Tibial nerve (tissue), 4 donors: ENCODE data around the gene FBLN1. TPM values are rescaled to one million over a fixed set of nuclear protein-coding genes. Genes with fewer than 3 reads are reported as not detected.
"Not testable (repeated sequence)": the region's sequence is repeated elsewhere in the genome, so short reads cannot be mapped to it uniquely, and the experiment has no call there.

ENCODE experiments used
- DNase-seq, 2 donors: peaks; one replicate each; pipeline ENCODE4 v3.0.0-alpha.2; 2019; ENCODE audit warnings: low spot score in 2 of 2
- H3K27ac ChIP-seq, 4 donors: fragments of 200-600 bp; sonication (generic) in 3 of 4; one replicate each; pipeline ENCODE4 v1.5.1; 2017 to 2019; ENCODE audit warnings: mild to moderate bottlenecking in 1 of 4
- H3K27me3 ChIP-seq, 2 donors: fragments of 200-600 bp; sonication (generic) in 1 of 2; one replicate each; pipeline versions ENCODE4 v1.5.1 to v1.6.0; 2017 to 2019
- H3K36me3 ChIP-seq, 3 donors: fragments of 200-600 bp; sonication (generic); one replicate each; pipeline ENCODE4 v1.5.1; 2018 to 2019
- H3K4me1 ChIP-seq, 4 donors: fragments of 200-600 bp; sonication (generic) in 3 of 4; one replicate each; pipeline ENCODE4 v1.5.1; 2017 to 2019
- H3K4me3 ChIP-seq, 4 donors: fragments of 200-600 bp; sonication (generic) in 3 of 4; one replicate each; pipeline ENCODE4 v1.5.1; 2017 to 2019; ENCODE audit warnings: mild to moderate bottlenecking in 1 of 4, moderate library complexity in 1 of 4
- H3K9me3 ChIP-seq, 4 donors: fragments of 200-600 bp; sonication (generic) in 3 of 4; one replicate each; pipeline ENCODE4 v1.5.1; 2017 to 2019
- EP300 ChIP-seq, 2 donors: sonication (generic); formaldehyde crosslinking; IDR thresholded peaks; one replicate each; pipeline ENCODE4 v1.6.1; 2017; ENCODE audit warnings: antibody characterized with exemption in 2 of 2, mild to moderate bottlenecking in 1 of 2
- POLR2A ChIP-seq, 2 donors: fragments of 450-650 bp; IDR thresholded peaks; one replicate each; pipeline ENCODE4 v1.6.1; 2017; ENCODE audit warnings: antibody characterized with exemption in 2 of 2, mild to moderate bottlenecking in 2 of 2, moderate library complexity in 2 of 2
- WGBS, 2 donors: methylation state at CpG; one replicate each; pipeline ENCODE4 v1.1.5; 2018; 5-methylcytosine and 5-hydroxymethylcytosine counted together
- total RNA-seq, 4 donors: library from RNA; depleted of rRNA; stranded (reverse); fragments of >200 nt; gene quantifications; one replicate each; pipeline ENCODE4 v1.1.0, GENCODE V29; 2016
- TF ChIP-seq, protein P1 (sequence below), 5 experiments: fragments of 200-600 bp in 3 of 5; fragments of 450-650 bp in 2 of 5; sonication (generic) in 3 of 5; IDR thresholded peaks; one replicate each; pipeline ENCODE4 v1.5.1; 2016 to 2019; ENCODE audit warnings: antibody characterized with exemption in 5 of 5, mild to moderate bottlenecking in 3 of 5, moderate library complexity in 2 of 5

Gene FBLN1
- total RNA-seq, 4 donors from 2014 or later, result 172 to 1,145 (median 351) TPM

DNA sequence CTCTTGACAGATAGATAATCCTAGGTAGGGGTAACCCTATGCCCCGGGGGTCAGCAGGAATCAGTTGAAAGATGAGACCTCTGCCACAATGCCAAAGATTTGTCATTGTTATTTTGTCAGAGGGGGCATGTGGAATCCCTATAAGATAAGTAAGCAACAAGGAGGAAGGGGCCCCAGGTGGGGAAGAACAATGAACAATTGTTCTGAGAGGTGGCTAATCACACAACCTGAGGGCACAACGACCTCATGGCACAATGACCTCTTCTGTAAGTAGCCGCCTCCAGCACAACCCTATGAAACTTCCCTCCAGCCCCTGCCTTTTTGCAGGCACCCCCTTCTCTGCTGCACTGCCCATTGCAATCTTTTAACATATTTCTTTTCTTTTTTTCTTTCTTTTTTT lies 11.8 kb upstream of the FBLN1 start:
- TF ChIP-seq EP300 (IDR thresholded peaks at IDR 0.05) (no peak), POLR2A (IDR thresholded peaks at IDR 0.05) (no peak)
- TF ChIP-seq, protein P1, sequence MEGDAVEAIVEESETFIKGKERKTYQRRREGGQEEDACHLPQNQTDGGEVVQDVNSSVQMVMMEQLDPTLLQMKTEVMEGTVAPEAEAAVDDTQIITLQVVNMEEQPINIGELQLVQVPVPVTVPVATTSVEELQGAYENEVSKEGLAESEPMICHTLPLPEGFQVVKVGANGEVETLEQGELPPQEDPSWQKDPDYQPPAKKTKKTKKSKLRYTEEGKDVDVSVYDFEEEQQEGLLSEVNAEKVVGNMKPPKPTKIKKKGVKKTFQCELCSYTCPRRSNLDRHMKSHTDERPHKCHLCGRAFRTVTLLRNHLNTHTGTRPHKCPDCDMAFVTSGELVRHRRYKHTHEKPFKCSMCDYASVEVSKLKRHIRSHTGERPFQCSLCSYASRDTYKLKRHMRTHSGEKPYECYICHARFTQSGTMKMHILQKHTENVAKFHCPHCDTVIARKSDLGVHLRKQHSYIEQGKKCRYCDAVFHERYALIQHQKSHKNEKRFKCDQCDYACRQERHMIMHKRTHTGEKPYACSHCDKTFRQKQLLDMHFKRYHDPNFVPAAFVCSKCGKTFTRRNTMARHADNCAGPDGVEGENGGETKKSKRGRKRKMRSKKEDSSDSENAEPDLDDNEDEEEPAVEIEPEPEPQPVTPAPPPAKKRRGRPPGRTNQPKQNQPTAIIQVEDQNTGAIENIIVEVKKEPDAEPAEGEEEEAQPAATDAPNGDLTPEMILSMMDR (IDR thresholded peaks at IDR 0.05), result no peak
- H3K9me3 ChIP-seq, result no peaks in the 10 kb centered on the region
- H3K4me3 ChIP-seq, result no peak overlapping the region
- H3K36me3 ChIP-seq, result no peaks in the 10 kb centered on the region
- no peak for DNase-seq
- peaks cover 0 to 13% (median 0%) of the 10 kb centered on the region in 4 donors for H3K4me1 ChIP-seq
- 68 to 75% methylated on average over 3 of the region's 3 CpGs for WGBS, 2 donors
- no peak overlapping the region for H3K27ac ChIP-seq
- peaks cover 0 to 7% of the 10 kb centered on the region in 2 donors for H3K27me3 ChIP-seq

DNA sequence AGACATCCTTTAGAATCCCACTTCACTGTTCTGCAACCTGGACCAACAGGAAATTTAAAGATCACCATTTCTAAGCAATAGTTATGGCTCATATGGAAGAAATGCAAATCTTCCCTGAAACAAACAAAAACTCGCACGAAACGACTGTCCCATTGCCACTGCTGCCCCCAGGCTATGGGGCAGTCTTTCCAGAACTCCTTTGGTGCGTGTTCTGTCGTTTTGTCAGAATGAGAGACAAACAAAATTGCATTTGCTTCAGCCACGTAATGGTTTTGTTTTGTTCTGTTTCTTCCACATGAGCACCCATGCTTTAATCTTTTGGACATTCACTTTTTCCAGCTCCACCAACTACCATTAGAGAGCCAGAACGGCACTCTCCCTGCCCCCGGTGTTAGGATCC lies 10.8 kb upstream of the FBLN1 start:
- no peak overlapping the region for H3K27ac ChIP-seq
- peaks cover 0 to 17% (median 0%) of the 10 kb centered on the region in 4 donors for H3K4me1 ChIP-seq
- H3K27me3 ChIP-seq, result peaks cover 0 to 7% of the 10 kb centered on the region in 2 donors
- H3K9me3 ChIP-seq, result no peaks in the 10 kb centered on the region
- no peaks in the 10 kb centered on the region for H3K36me3 ChIP-seq
- WGBS, 2 donors, result 90 to 95% methylated on average over 8 of the region's 8 CpGs
- TF ChIP-seq POLR2A (IDR thresholded peaks at IDR 0.05) (no peak), EP300 (IDR thresholded peaks at IDR 0.05) (no peak)
- TF ChIP-seq, protein P1 (IDR thresholded peaks at IDR 0.05), result no peak
- H3K4me3 ChIP-seq, result no peak overlapping the region
- DNase-seq, result no peak

DNA sequence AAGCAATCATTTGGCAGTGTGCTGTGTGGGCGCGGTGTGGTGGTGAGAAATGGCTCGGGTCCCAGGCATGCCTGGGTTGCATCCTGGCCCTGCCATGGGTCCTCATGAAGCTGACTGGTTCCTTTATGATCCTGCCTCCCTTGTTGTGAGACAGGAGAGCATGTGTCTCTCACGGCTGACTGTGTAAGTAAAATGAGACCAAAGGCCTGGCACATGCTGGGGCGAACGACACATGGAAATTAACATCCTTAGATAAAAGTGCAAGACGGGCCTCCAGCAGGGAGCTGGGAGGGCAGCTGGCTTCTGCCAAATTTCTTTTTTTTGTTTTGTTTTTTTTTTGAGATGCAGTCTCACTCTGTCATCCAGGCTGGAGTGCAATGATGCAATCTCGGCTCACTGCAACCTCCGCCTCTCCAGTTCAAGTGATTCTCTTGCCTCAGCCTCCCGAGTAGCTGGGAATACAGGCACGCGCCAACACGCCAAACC lies 9.4 kb upstream of the FBLN1 start:
- no peak for DNase-seq
- TF ChIP-seq, protein P1 (IDR thresholded peaks at IDR 0.05), result no peak
- TF ChIP-seq EP300 (IDR thresholded peaks at IDR 0.05) (no peak), POLR2A (IDR thresholded peaks at IDR 0.05) (no peak)
- Histone ChIP-seq H3K27ac (peak overlapping the region in 1 of 4 donors; percentile 58), H3K9me3 (no peaks in the 10 kb centered on the region), H3K4me3 (no peak overlapping the region), H3K36me3 (no peaks in the 10 kb centered on the region), H3K27me3 (peaks cover 0 to 7% of the 10 kb centered on the region in 2 donors), H3K4me1 (peaks cover 0 to 19% (median 0%) of the 10 kb centered on the region in 4 donors)
- 76 to 77% methylated on average over 13 of the region's 13 CpGs for WGBS, 2 donors

DNA sequence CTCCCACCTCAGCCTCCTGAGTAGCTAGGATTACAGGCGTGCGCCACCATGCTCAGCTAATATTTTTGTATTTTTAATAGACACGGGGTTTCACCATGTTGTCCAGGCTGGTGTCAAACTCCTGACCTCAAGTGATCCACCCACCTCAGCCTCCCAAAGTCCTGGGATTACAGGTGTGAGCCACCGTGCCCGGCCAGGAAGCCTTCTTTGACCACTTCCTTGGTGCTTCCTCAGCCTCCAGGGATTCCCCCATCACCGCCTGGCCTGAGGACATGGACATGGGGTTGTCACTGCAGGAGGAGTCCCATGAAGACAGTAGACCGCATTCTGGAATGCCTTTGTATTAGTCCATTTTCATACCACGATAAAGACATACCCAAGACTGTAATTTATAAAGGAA lies 8.4 kb upstream of the FBLN1 start:
- peaks cover 0 to 19% (median 0%) of the 10 kb centered on the region in 4 donors for H3K4me1 ChIP-seq
- H3K4me3 ChIP-seq, DNase-seq, H3K27ac ChIP-seq, H3K9me3 ChIP-seq, H3K36me3 ChIP-seq, H3K27me3 ChIP-seq: not testable (repeated sequence)
- WGBS, 2 donors, result 90 to 97% methylated on average over 8 of the region's 8 CpGs

DNA sequence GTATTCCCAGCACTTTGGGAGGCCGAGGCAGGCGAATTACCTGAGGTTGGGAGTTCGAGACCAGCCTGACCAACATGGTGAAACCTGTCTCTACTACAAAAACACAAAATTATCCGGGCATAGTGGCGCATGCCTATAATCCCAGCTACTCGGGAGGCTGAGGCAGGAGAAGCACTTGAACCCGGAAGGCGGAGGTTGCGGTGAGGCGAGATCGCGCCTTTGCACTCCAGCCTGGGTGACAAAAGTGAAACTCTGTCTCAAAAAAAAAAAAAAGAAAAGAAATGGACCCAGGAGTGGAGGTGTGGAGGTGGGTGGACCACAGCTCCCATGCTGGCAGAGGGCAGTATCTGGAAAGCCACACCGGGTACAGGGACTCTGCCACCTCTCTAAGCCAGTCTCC lies 7.1 kb upstream of the FBLN1 start:
- not testable (repeated sequence) for H3K36me3 ChIP-seq, H3K27me3 ChIP-seq, DNase-seq, H3K4me3 ChIP-seq, H3K9me3 ChIP-seq
- H3K27ac ChIP-seq, result peak overlapping the region in 1 of 4 donors; percentile 4
- WGBS, 2 donors, result 94 to 96% methylated on average over 13 of the region's 13 CpGs
- peaks cover 0 to 19% (median 0%) of the 10 kb centered on the region in 4 donors for H3K4me1 ChIP-seq

DNA sequence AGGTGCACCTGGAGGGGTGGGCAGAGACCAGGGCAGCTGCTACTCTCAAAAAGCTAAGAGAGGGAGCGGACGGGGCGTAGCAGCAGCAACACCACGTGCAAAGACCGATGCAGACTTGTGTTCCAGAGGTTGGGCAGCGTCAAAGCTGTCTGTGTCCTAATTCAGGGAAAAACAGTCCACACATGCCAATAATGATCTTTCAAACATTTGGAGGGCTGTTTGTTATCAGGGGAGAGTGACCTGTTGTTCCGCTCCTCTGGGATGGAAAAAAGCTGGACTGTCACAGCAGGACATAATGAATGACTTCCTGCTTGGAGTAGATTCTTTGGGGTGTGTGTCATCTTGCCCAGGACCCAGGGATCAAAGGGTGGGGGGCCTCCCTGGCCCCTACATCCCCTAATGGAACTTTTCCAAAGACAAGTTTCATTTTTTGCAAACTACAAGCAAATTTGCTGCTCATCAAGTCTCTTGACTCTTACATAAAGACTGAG lies 6.2 kb upstream of the FBLN1 start:
- peak in 1 of 2 donors; percentile 19 for TF ChIP-seq EP300 (IDR thresholded peaks at IDR 0.05)
- no peak for TF ChIP-seq POLR2A (IDR thresholded peaks at IDR 0.05)
- peak overlapping the region in 1 of 4 donors; percentile 4 for H3K27ac ChIP-seq
- WGBS, 2 donors, result 32 to 43% methylated on average over 7 of the region's 7 CpGs
- H3K4me1 ChIP-seq, result peaks cover 0 to 19% (median 0%) of the 10 kb centered on the region in 4 donors
- H3K9me3 ChIP-seq, result no peaks in the 10 kb centered on the region
- no peaks in the 10 kb centered on the region for H3K36me3 ChIP-seq
- no peak overlapping the region for H3K4me3 ChIP-seq
- DNase-seq, result no peak
- peaks cover 0 to 7% of the 10 kb centered on the region in 2 donors for H3K27me3 ChIP-seq
